ENCODE results near the gene ALG5. TPM values are rescaled to one million over a fixed set of nuclear protein-coding genes. Genes with fewer than 3 reads are reported as not detected.

Gene ALG5, protein sequence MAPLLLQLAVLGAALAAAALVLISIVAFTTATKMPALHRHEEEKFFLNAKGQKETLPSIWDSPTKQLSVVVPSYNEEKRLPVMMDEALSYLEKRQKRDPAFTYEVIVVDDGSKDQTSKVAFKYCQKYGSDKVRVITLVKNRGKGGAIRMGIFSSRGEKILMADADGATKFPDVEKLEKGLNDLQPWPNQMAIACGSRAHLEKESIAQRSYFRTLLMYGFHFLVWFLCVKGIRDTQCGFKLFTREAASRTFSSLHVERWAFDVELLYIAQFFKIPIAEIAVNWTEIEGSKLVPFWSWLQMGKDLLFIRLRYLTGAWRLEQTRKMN
- 21.2 TPM for total RNA-seq

DNA sequence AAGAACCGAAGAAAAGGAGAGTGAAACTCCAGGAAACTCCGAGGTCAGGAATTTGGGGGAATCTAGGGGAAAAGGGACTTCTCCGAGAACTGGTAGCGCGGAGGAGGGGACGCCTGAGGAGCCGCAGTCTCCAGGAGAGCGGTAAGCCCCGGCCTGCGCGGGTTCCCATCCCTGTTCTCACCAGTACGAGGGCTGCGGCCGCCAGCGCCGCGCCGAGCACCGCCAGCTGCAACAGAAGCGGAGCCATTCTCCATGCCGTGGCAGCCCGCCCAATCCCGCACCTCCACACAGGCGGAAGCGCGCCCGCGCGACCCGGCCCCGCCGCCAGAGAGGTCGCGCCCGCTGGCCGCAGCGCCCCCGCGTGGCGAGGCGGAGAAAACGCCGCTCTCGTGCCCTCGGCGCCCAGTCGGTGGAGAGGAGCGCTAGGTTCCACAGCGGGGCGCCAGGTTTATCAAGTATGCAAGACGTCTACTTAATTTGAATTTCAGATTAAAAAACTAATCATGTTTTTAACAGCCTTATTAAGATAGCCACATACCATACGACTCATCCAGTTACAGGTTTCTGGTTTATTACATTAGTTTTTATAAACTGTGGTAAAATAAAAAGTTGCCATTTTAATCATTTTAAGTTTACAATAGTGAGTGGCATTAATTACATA lies at the start of gene ALG5:
TSS of gene ALG5 (minus strand) at position 287 of the 661 bp plus-strand sequence. CDS start at position 247, 40 bp downstream.
- peak; percentile 84 to 87 for DNase-seq (ENCODE audit: low spot score in 2 of 2)
- no peak for FAIRE-seq

DNA sequence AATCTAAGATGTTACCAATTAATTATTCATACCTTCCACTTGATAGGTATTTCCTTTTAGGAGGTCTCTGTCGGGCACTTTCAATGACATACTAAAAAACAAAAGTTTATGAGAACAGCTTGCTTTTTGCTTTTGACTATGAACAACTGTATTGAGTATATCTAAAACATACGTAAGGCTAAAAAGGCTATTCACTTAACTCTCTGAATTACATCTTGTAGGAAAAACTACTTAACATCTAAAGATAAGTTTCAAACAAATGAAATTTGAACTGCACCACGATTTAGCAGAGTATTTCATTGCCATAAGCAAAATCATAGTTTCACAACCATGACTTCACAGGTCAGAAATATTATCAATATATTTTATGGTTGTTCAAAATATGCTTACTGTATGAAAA lies 48.7 kb upstream of the ALG5 start:
- FAIRE-seq (no peak), DNase-seq (ENCODE audit: low spot score in 2 of 2) (no peak)

DNA sequence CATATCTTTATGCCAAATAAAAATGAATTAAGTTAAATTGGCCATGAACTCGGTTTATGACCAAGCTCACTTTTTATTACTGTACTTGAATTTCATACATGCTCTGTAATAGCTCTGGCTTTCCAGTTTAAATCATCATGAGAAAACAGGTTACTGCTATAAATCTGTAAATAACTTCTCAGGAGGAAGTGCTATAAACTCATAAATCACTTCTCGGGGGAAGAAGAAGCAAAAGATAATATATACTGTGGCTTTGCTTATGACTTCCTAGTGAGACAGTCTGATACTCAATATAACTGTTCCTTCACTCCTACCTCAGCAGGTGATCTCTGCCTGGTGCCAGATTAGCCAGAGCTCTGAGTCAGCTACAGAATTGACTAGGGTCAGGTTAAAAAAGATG lies 47.9 kb upstream of the ALG5 start:
- no peak for FAIRE-seq
- DNase-seq (ENCODE audit: low spot score in 2 of 2): no peak

DNA sequence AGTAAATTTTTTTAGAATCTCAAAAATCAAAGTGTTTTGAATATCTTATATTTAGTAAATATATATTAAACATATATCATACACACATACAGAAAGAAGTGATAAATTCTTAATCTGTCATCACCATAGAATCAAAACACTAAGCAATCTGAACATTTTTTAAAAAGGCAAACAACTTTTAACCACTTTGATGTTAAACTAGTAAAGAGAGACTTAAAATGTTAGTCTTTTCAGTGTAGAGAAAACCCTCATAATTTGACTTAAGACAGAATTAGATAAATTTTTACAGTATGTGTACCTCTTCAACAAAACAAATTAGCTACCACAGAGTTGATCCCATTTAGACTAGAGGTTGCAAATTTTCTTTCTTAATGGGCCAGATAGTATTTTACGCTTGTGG lies 46.9 kb upstream of the ALG5 start:
- DNase-seq (ENCODE audit: low spot score in 2 of 2) (no peak), FAIRE-seq (no peak)

DNA sequence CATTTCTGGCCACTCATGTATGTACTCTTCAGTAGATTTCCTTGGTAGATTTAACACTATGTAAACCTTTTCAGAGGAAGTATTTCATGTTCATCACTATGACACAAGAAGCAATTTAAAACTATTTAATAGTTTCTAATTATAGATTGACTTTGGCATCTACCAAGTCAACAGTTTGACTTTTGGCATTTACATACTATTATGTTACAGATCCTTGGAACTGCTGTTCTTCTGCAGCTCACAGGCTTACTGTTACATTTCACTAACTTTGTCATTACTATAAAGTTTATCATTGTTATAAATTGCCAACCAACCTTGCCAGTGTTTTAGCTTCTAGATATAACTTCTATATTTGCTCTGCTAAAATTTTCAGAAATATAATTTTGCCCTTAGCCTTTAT lies 41.6 kb upstream of the ALG5 start:
- DNase-seq (ENCODE audit: low spot score in 2 of 2) (no peak), FAIRE-seq (no peak)

DNA sequence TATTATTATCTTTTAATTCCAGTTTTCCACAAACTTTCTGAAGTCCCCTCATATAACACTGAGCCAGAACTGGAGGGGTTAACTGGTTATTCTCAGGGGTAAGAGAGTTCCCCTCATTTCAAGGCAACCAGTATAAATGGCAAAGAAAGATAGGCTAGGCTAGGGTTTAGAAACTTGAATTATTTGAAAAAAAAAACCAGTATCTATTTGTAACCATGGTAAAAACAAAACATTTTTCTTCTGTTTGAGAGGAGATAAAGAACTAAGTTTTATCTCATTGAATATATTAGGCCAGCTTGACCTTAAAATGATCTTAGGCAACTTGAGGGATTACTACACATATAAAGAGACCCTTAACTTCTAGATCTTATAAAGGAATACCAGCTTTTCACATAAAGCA lies 40.8 kb upstream of the ALG5 start:
- FAIRE-seq: no peak
- DNase-seq (ENCODE audit: low spot score in 2 of 2): no peak

DNA sequence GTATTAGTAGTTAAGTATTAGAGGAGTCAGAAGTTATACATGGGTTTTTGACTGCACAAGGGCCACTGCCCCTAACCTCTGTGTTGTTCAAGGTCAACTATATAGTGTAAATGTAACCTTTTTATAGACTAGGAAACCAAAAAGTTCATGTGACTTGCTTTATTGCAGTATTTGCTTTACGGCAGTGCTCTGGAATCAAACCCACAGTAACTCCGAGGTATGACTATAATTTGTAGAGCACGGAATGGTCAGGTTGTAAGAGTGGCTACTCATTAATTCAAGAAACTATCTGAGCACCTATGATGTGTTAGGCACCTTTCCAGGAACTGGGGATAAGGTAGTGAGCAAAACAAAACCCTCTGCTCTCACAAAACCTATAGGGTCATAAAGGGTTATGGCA lies 38.1 kb upstream of the ALG5 start:
- FAIRE-seq: no peak
- no peak for DNase-seq (ENCODE audit: low spot score in 2 of 2)

DNA sequence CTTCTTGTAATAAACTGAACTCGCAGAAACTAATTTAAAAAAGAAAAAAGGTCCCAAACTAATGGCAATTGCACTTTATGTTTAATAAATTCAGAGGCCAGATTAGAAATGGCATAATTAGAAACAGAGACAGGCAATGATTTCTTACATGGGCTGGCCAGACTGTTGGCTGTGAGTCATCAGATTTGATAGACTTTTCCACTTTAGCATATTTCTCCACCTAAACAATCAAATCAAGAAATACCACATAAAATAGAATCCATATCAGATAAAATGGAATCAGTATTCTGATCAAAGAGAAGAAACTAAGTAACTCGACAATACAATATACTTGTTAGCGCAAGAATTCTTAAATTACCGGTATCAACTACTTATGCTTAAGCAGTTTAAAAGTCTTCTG lies 30.5 kb upstream of the ALG5 start:
- no peak for FAIRE-seq
- DNase-seq (ENCODE audit: low spot score in 2 of 2): no peak

DNA sequence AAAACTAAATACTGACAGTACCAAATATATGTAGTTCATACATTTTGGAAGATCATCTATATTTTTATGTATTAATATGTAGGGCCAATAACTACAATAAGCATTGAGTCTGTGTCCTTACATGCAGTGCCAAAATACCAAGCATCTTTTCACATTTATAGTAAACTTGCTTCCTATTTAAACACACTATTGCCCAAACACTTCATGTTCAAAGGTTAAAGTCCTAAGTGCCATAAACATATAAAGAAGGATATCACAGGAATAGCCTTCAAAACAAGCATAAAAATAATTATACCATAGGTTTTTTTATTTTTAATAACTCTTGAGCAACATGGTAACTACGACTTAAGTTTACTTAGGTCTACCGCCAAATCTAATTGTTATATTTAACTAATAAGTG lies 28.5 kb upstream of the ALG5 start:
- DNase-seq (ENCODE audit: low spot score in 2 of 2) (no peak), FAIRE-seq (no peak)

DNA sequence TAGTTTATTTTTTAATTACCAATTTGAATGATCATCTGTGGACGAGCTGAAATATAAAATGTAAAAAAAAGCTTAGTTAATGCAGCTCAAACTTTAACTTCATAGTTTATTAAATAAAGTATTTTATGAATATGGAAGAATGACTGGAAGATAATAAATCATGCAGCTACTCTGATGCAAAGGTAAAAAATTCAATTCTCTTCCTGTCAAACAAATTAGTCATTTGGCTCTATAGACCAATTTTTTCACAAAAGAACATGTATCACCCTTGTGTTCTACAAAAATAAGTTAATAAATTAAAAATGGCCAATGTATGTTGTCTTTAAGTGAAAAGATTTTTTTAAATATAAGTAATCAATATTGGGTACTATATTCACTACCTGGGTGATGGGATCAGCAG lies 27.6 kb upstream of the ALG5 start:
- no peak for FAIRE-seq

DNA sequence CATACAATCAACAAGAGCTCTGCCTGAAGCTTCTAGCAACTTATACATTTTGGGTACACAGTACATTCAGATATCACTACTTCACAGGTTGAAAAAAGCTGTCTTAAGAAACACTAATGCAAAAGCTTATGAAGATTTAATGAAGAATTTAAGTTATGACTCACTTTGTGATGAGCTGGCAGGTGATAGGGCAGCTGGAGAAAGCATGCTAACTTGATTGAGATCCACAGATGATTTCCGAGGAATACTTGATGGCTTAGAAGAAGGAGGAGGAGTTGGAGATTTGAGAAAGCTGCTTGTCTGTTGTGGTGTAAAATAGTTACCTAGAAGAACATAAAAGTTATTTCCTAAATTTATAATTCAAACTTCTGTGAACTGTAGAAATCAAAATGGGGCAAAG lies 24.7 kb upstream of the ALG5 start:
- no peak for FAIRE-seq

More for the DNA sequence above, 27.6 kb upstream of the ALG5 start:
- no peak for DNase-seq (ENCODE audit: low spot score in 2 of 2)

DNA sequence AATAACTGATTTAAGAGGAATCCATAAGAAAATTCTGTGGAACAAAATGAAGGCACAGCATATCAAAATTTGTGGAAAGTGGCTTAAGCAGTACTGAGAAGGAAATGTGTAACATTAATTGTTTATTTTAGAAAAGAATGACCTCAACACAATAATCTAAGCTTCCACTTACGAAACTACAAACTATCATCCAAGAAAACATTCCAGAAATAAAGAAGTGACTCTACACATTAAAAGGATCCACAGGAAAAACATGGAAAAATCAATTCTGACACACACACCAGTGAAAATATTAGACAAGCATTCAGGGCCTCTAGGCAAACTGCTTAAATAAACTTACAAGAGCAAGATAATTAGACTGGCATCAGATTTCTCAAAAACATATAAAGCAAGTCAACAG lies 15.5 kb upstream of the ALG5 start:
- FAIRE-seq (no peak), DNase-seq (ENCODE audit: low spot score in 2 of 2) (no peak)

More for the DNA sequence above, 24.7 kb upstream of the ALG5 start:
- DNase-seq (ENCODE audit: low spot score in 2 of 2): no peak

DNA sequence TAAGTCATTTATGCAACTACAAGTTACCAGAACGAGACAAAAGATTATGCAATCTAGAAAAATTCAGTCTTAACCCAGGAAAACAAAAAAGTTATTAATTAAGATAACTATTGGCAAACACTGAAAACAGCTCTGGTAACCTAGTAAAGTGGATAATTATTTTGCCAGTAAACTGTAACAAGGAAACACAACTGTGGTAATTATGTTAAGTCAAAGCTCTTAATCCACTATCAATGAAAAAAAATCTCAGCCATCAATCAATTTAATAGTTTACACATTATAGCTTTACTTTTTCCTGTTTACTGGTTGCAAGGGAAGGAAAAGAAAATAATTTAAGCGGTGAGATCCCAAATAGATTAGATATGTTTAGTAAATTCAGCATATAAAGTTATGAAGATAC lies 12.6 kb upstream of the ALG5 start:
- FAIRE-seq: no peak
- DNase-seq (ENCODE audit: low spot score in 2 of 2): no peak

DNA sequence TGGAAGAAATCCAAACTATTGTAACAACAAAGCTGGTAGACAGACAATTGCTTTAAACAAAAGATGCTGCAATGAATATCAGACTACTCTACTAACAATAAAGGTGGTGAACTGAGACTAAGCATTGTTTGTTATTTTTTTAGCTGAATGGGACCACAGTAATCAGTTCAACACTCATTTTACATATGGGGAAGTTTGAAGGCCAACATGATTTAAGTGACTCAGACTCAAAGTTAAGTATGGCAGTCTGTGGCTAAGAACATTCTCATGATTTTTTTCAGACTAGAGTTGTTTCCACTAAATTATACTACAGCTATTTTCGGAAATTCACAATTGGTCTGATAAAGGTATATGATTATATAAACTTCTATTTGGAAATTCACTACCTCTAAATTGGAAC lies 11.9 kb upstream of the ALG5 start:
- DNase-seq (ENCODE audit: low spot score in 2 of 2) (no peak), FAIRE-seq (no peak)

DNA sequence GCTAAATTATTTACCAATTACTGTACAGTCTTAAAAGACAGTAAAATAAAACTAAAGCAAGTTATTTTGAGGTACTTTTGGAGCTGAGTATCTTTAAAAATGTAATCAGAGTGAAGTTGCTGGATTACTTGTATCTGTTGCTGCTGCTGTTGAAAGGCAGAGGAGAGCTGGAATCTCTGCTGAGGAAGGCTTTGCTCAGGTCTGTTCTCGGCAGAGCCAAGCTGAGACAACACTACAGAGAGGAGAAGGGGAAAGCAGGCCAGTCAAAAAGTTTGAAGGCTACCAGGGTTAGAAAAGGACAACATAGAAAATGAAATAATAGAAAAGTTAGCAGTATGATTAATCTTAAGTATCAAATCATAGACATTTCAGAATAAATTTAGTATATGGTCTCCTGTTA lies 11.3 kb upstream of the ALG5 start:
- FAIRE-seq (no peak), DNase-seq (ENCODE audit: low spot score in 2 of 2) (no peak)

DNA sequence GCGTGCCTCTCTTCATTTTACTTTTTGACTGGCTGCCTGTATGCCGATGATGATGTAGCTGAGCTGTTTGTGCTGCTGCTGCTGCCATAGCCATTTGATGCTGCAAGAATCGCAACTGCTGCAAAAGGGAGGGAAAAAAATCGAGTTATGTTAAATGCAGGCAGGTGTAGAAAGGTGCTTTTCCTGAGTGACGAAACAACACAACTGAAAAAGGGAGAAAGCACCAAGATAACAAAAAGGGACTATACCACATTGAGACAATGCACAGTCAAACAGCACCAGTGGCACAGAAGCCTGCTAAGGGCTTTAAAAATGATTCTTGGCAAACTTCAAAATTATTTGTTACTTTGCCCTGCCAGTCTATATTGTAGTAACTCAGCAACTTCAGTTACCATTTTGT lies 10.6 kb upstream of the ALG5 start:
- no peak for FAIRE-seq
- no peak for DNase-seq (ENCODE audit: low spot score in 2 of 2)

DNA sequence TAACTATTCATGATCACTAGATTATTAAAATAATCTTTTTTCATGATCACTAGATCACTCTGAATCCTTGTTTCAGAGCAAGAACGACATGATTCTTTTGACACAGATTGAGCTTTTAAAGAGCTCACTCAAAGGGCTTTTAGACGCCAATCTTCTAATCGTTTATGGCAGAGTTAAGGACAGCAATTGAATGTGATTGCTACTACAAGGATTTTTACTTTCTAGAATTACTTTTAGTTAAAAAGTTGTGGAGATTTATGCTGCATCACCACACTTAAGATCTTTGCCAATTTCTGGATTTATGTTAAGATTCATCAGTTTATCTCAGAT lies 2.7 kb upstream of the ALG5 start:
- no peak for FAIRE-seq
- DNase-seq (ENCODE audit: low spot score in 2 of 2): no peak

DNA sequence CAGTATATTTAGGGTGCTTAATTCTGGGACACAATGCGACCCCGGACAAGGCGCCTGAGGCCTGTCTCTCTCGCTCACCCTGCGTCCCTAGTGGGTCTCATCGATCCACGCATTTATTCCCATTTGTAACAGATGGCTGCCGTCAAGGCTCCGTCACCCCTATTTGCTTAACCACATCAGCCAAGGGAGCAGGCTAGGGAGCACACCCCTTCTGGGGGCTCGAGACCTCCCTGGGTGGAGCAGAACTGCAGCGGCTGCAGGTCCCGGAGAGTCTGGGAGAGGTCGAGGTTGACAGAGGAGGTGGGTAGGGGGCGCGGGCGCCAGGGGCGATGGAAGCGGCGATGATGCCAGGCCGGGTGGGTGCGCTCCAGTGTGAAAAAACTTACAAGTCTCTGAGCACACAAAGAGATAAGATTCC lies 507 bp downstream of the ALG5 start:
- FAIRE-seq: no peak
- no peak for DNase-seq (ENCODE audit: low spot score in 2 of 2)

DNA sequence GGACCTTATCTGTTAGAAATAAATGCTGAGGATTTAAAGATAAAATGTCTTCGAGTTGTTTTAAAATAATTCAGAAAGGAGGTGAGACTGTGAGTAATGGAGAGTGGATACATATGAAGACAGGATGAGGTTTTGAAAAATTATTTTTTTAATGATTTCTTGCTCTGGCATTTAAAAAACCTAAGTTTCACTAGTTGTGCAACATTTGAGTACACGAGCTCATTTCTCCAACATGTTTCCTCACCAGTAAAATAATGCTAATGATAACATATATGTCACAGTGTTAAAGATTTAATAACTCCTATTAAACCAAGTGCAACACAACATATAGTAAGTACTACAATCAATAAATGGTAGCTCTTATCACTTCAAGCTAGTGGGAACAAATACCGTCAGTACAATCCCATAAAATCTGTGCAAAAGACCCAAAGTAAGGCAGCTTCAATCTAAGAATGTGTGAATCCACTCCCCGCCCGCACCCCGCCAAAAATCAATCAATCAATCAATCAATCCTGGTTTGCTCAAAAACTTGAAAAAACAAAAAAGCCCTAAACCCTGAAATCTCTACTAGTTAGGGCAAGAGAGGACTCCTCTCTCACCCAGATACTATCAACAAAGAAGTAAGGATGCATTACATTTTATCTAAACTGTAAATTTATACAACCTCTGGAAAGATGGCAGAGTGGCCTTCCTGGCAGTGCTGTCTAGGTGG lies 1.3 kb downstream of the ALG5 start:
- FAIRE-seq (no peak), DNase-seq (ENCODE audit: low spot score in 2 of 2) (no peak)

DNA sequence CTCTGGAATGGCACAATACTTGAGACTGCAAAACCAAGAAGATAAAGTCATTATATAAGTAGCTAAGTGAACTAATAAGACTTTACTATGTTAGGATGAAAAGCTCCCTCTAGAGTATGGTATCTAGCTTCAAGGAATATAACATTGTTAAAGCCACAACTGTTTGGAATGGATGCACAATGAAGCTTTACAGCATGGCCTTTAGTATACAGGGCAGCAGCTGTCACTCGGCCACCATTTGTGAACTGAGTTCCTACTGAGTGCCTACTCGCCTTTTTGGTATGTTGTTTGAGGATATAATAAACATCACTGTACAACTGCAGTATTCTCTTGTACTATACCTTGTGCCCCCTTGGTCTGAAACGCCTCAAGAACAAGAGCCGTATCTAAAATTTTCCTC lies 6.8 kb downstream of the ALG5 start:
- no peak for DNase-seq (ENCODE audit: low spot score in 2 of 2)
- no peak for FAIRE-seq

DNA sequence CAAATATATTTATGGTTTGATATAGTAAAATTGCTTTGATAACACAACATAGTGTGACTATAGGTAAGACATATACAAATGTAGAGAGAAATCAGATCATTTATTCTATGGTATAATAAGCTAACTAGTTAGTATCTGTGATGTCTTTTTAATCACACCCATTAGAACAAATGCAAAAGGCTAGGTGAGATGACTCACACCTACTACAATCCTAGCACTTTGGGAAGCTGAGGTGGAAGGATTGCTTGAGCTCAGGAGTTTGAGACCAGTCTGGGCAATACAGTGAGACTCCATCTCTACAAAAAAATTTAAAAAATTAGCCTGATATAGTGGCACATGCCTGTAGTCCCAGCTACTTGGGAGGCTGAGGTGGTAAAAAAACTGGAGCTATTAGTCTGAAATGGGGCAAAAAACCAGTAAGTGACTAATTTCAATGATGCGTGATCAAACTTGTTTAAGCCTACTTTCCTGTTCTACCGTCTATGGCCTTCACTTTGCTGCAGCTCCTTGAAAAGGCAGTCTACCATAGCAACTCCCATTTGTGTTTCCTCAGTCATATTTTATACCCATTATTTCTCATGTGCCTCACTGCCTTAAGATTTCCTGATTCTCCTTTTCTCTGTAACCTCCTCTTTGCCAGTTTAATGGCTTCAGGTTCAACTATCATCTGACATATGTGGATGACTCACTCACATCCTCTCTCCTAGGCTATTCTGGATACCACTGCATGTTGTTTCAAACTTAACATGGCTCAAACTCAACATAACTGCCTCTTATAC lies 12.5 kb downstream of the ALG5 start:
- FAIRE-seq: no peak

More for the DNA sequence above, 12.5 kb downstream of the ALG5 start:
- DNase-seq (ENCODE audit: low spot score in 2 of 2): no peak
